Endothelial cell of umbilical vein (primary cell): Measurements from ENCODE around the gene FSTL3. TPM values are rescaled to one million over a fixed set of nuclear protein-coding genes. Genes with fewer than 3 reads are reported as not detected.
A peak's percentile ranks its signal among the peaks of the same experiment; 100 is the strongest.

Source experiments
- BruUV-seq: library from RNA; stranded (reverse); fragments of 400-500 nt; replicated peaks from 2 replicates; lab custom pipeline; 2021; lab: Mats Ljungman, UMichigan
- CTCF ChIA-PET: fragments of 300-600, 350-600 bp; sonication (Branson Sonifier 250); formaldehyde crosslinking; loops from one replicate; lab custom pipeline; 2021; ENCODE audit warnings: antibody characterized with exemption, inconsistent platforms; lab: Charles Lee
- POLR2A ChIA-PET: fragments of 300-600, 350-600 bp; sonication (Branson Sonifier 250); formaldehyde crosslinking; loops from one replicate; lab custom pipeline; 2021; ENCODE audit warnings: antibody characterized with exemption, inconsistent platforms; lab: Charles Lee
- DNase-seq: peaks from one replicate; pipeline ENCODE4 v3.0.0-alpha.2; 2011; ENCODE audit warnings: low read depth, low spot score
- FAIRE-seq: peaks from 2 replicates; lab custom pipeline; 2011; peaks lifted over from hg19 to GRCh38; lab: Jason Lieb, UNC
- H2AFZ ChIP-seq: 2 replicates; pipeline ENCODE4 v1.6.0; 2012; ENCODE audit warnings: low read depth, low read length, control low read depth, inconsistent platforms
- H3K27ac ChIP-seq: 2 replicates; pipeline ENCODE4 v1.5.1; 2011; ENCODE audit warnings: low read depth, mild to moderate bottlenecking, control low read depth, low read length, moderate library complexity; ENCODE audit not compliant: insufficient read depth
- H3K27me3 ChIP-seq, 2 experiments: 2 replicates each; pipeline versions ENCODE4 v1.6.0 to v1.6.1; 2011; ENCODE audit warnings: low read length in 2 of 2, mixed read lengths in 1 of 2; ENCODE audit not compliant: control insufficient read depth in 2 of 2, insufficient read depth in 2 of 2
- H3K36me3 ChIP-seq, 2 experiments: 2 replicates in 1 of 2; 3 replicates in 1 of 2; pipeline ENCODE4 v1.5.1; 2011; ENCODE audit warnings: low read length in 2 of 2, mild to moderate bottlenecking in 1 of 2, moderate library complexity in 1 of 2; ENCODE audit not compliant: control insufficient read depth in 2 of 2, insufficient read depth in 2 of 2; ENCODE audit errors: extremely low read depth in 1 of 2
- H3K4me1 ChIP-seq: 3 replicates; pipeline ENCODE4 v1.5.1; 2011; ENCODE audit warnings: mild to moderate bottlenecking, low read length; ENCODE audit not compliant: control insufficient read depth, insufficient read depth; ENCODE audit errors: extremely low read depth
- H3K4me2 ChIP-seq: 2 replicates; pipeline ENCODE4 v1.6.1; 2011; ENCODE audit warnings: low read length, control low read depth, mixed read lengths; ENCODE audit not compliant: insufficient read depth
- H3K4me3 ChIP-seq, 3 experiments: fragments of 200-600 bp in 1 of 3; sonication (generic), shearing (Covaris generic) in 1 of 3; replicated peaks in 1 of 3; 2 replicates each; pipeline ENCODE4 v1.5.1; 2011 to 2016; ENCODE audit warnings: control low read depth in 3 of 3, low read length in 3 of 3, mild to moderate bottlenecking in 2 of 3, inconsistent platforms in 1 of 3, low read depth in 1 of 3, moderate library complexity in 1 of 3; ENCODE audit not compliant: insufficient read depth in 1 of 3
- H3K79me2 ChIP-seq: 2 replicates; pipeline ENCODE4 v1.6.0; 2012; ENCODE audit warnings: low read length, inconsistent platforms; ENCODE audit not compliant: control insufficient read depth, insufficient read depth
- H3K9ac ChIP-seq: replicated peaks from 2 replicates; pipeline ENCODE3; 2011; ENCODE audit warnings: low read length, control low read depth; ENCODE audit not compliant: insufficient read depth; ENCODE audit errors: extremely low read depth
- H3K9me1 ChIP-seq: replicated peaks from 3 replicates; pipeline ENCODE4 v1.6.0; 2011; ENCODE audit warnings: mild to moderate bottlenecking, low read length; ENCODE audit not compliant: control insufficient read depth, insufficient read depth; ENCODE audit errors: extremely low read depth
- H3K9me3 ChIP-seq: replicated peaks from 2 replicates; pipeline ENCODE4 v1.5.1; 2012; ENCODE audit warnings: low read length, inconsistent platforms; ENCODE audit not compliant: control insufficient read depth, insufficient read depth
- H4K20me1 ChIP-seq: replicated peaks from 2 replicates; pipeline ENCODE3; 2011; ENCODE audit warnings: mild to moderate bottlenecking, low read length; ENCODE audit not compliant: control insufficient read depth, insufficient read depth; ENCODE audit errors: extremely low read depth
- CTCF ChIP-seq, 2 donors: IDR thresholded peaks; 1 replicate in 1 of 2; 2 replicates in 1 of 2; pipeline ENCODE4 v1.5.1; 2011; ENCODE audit warnings: low read length in 2 of 2, mild to moderate bottlenecking in 2 of 2, moderate library complexity in 2 of 2, control low read depth in 1 of 2, inconsistent platforms in 1 of 2, low read depth in 1 of 2; ENCODE audit not compliant: insufficient read depth in 1 of 2; ENCODE audit errors: extremely low read depth in 1 of 2
- EZH2 ChIP-seq: IDR thresholded peaks from 2 replicates; pipeline ENCODE4 v1.6.1; 2012; ENCODE audit warnings: borderline replicate concordance, low read depth, mild to moderate bottlenecking, moderate library complexity, low read length, inconsistent platforms; ENCODE audit not compliant: severe bottlenecking
- FOS ChIP-seq: IDR thresholded peaks from 2 replicates; pipeline ENCODE4 v1.6.1; 2011; ENCODE audit warnings: mild to moderate bottlenecking, low read length, moderate library complexity, borderline replicate concordance; ENCODE audit not compliant: insufficient read depth
- GATA2 ChIP-seq: IDR thresholded peaks from 2 replicates; pipeline ENCODE4 v1.7.0; 2011; ENCODE audit warnings: low read depth, mild to moderate bottlenecking, moderate library complexity, mixed read lengths, low read length; ENCODE audit not compliant: insufficient read length, insufficient read depth
- JUN ChIP-seq: IDR thresholded peaks from 2 replicates; pipeline ENCODE4 v1.6.1; 2011; ENCODE audit warnings: borderline replicate concordance, low read depth; ENCODE audit not compliant: insufficient read length, insufficient read depth
- MAX ChIP-seq: IDR thresholded peaks from 2 replicates; pipeline ENCODE4 v1.6.1; 2011; ENCODE audit not compliant: insufficient read depth, insufficient read length
- MYC ChIP-seq: IDR thresholded peaks from one replicate; pipeline ENCODE4 v1.6.1; 2011; ENCODE audit warnings: mild to moderate bottlenecking, low read depth, low read length
- POLR2A ChIP-seq: IDR thresholded peaks from 2 replicates; pipeline ENCODE4 v1.6.1; 2012; ENCODE audit warnings: low read depth, mild to moderate bottlenecking, control low read depth, low read length
- POLR2AphosphoS5 ChIP-seq: IDR thresholded peaks from 2 replicates; pipeline ENCODE4 v1.6.1; 2012; ENCODE audit warnings: low read depth, mild to moderate bottlenecking, control low read depth, low read length, moderate library complexity; ENCODE audit not compliant: insufficient read depth
- dilution Hi-C: fragments of 300-500 bp; cut with MboI; formaldehyde crosslinking; loops from one replicate; pipeline ENCODE4 v1.15.0; 2019; ENCODE audit warnings: low sequenced_read_pairs; ENCODE audit not compliant: extremely low pct_ligation_motif_present
- intact Hi-C: fragments of 100-400 bp; cut with micrococcal nuclease; formaldehyde crosslinking; loops from one replicate; pipeline ENCODE4 v1.10.0; 2022
- polyA plus RNA-seq, 4 experiments: library from polyadenylated mRNA; depleted of rRNA in 3 of 4; stranded (reverse) in 3 of 4; unstranded in 1 of 4; fragments of >200 nt; gene quantifications; 2 replicates each; pipeline versions ENCODE4 v1.2.1 to v1.2.3, GENCODE V29; 2011 to 2012; ENCODE audit warnings: missing spikeins in 1 of 4
- total RNA-seq: library from RNA; stranded (reverse); gene quantifications from 2 replicates; pipeline ENCODE4 v1.2.3, GENCODE V29; 2021

FSTL3 gene
- total and polyA plus RNA-seq, 2 donors (not counting 3 experiments of a cell fraction or from before 2014, with no cell fraction given) = 19.9 to 45.2 TPM

- Histone ChIP-seq H3K4me1 (peaks cover 16% of the 10 kb centered on the region), H3K79me2 (peaks cover 12% of the 10 kb centered on the region), H3K4me3 (no peak overlapping the region), H3K27me3 (no peaks in the 10 kb centered on the region), H3K9me1 (no peaks in the 10 kb centered on the region), H2AFZ (no peak overlapping the region), H3K4me2 (peak overlapping the region; percentile 13), H4K20me1 (no peaks in the 10 kb centered on the region), H3K9ac (no peak overlapping the region), H3K36me3 (no peaks in the 10 kb centered on the region), H3K27ac (no peak overlapping the region), H3K9me3 (no peaks in the 10 kb centered on the region)
- no peak for TF ChIP-seq FOS
- TF ChIP-seq EZH2 = no peak
- no peak for TF ChIP-seq MAX
- no peak for TF ChIP-seq GATA2
- no peak for TF ChIP-seq POLR2AphosphoS5
- no peak for TF ChIP-seq POLR2A
- TF ChIP-seq CTCF (IDR thresholded peaks at IDR 0.05; ENCODE audit: extremely low read depth in 1 of 2, insufficient read depth in 1 of 2, low read depth in 1 of 2, low read length in 2 of 2) = no peak
- no peak for TF ChIP-seq JUN
- TF ChIP-seq MYC = no peak
- dilution Hi-C loops (no loop called here), intact Hi-C loops (no loop called here)
- no peak for FAIRE-seq
- CTCF ChIA-PET = interaction anchor here (1.0 to 3.5 kb wide), 2 partner anchors 9 to 58 kb away, joined by 3 to 20 read pairs; no protein-coding TSS in a partner anchor
- no TSS peak for BruUV-seq
- POLR2A ChIA-PET = no interaction called here
- no peak for DNase-seq
These were observed 219 bp upstream of the FSTL3 start for GRCh38 chr19:676007-676338.
